IMR-90 (cell line): ENCODE measurements around the gene DCAF17. TPM values are rescaled to one million over a fixed set of nuclear protein-coding genes. Genes with fewer than 3 reads are reported as not detected.

Experiments used
- MAFK ChIP-seq: IDR thresholded peaks from 2 replicates; pipeline ENCODE4 v1.6.1; 2012; ENCODE audit warnings: low read depth, low read length, improper control_type of control experiment
- microRNA-seq, 2 experiments: library from miRNA; stranded (forward) in 1 of 2; unstranded in 1 of 2; fragments of 10-50 nt in 1 of 2; fragments of <30 nt in 1 of 2; gene quantifications in 1 of 2; microRNA quantifications in 1 of 2; one replicate each; pipeline versions ENCODE3 to v1.1.0; 2013 to 2020; ENCODE audit not compliant: insufficient read depth in 1 of 2, insufficient read length in 1 of 2, unreplicated experiment in 1 of 2
- polyA plus RNA-seq, 3 experiments: library from polyadenylated mRNA; depleted of rRNA; stranded (reverse); fragments of >200 nt; gene quantifications; 2 replicates each; pipeline ENCODE4 v1.2.3, GENCODE V29; 2012; ENCODE audit warnings: low replicate concordance in 1 of 3
- small RNA-seq, 5 experiments: library from RNA; depleted of rRNA; stranded (forward); fragments of <200 nt; gene quantifications; one replicate each; pipeline ENCODE3, GENCODE V24; 2012
- total RNA-seq: library from RNA; depleted of rRNA; stranded (reverse); fragments of >200 nt; gene quantifications from 2 replicates; pipeline ENCODE4 v1.2.3, GENCODE V29; 2012; rRNA removed

The DCAF17 gene
- total and polyA plus RNA-seq, 2 of the 4 experiments (the other 2 are of a cell fraction), result 6.7 to 13.1 TPM

DNA sequence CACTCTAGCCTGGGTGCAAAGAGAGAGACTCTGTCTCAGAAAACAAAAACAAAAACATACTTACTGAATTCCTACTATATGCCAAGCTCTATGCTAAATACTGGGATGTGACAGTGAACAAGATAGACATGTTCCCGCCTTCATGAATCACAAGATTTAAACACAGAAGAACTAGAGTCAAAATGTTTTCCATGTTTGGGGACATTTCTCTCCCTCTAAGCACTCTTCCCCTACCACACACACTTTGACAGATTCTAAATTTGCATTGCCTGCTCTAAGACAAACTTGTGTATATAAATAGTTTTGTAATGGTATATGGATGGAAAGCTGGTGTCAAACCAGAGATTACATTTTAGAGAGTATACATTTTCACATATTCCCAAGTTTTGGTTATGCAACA lies 99.3 kb downstream of the DCAF17 start (continued):
- no peak for TF ChIP-seq MAFK

Small RNA genes within 50 kb of the gene (microRNA-seq; reads per million reads assigned to microRNA genes)
- not detected for gene AC007969.2 (ENCODE audit: insufficient read depth, insufficient read length)

Small RNA genes within 50 kb of the gene (small RNA-seq; reads per million reads assigned to genes)
- 0 to 0.04 (median 0) reads per million in 5 experiments for gene AC007969.2

Other genes with a start within 250 kb of the DCAF17 start
- 10.6 and 20.0 TPM in 2 replicates for gene METTL8, start 236 bp upstream of the DCAF17 start, total RNA-seq
- 6.4 and 6.9 TPM in 2 replicates for gene METTL8, start 236 bp upstream of the DCAF17 start, polyA plus RNA-seq (2012; rRNA removed)
- gene CYBRD1, start 88.2 kb downstream of the DCAF17 start, total RNA-seq, result 103 and 119 TPM in 2 replicates
- gene CYBRD1, start 88.2 kb downstream of the DCAF17 start, polyA plus RNA-seq (2012; rRNA removed), result 48.8 and 53.2 TPM in 2 replicates